HAP-1 (cell line): ENCODE measurements around the gene UQCRH.

Experiments
- DNase-seq, 2 experiments: peaks; one replicate each; pipeline ENCODE4 v3.0.0-alpha.2; 2016 to 2020; ENCODE audit warnings: low spot score in 2 of 2
- H3K27me3 ChIP-seq: fragments of 250-450 bp; sonication (Bioruptor Pico); 2 replicates; pipeline ENCODE4 v1.5.1; 2020; ENCODE audit warnings: low read depth, mild to moderate bottlenecking, moderate library complexity
- H3K36me3 ChIP-seq: fragments of 250-450 bp; sonication (Bioruptor Pico); replicated peaks from 2 replicates; pipeline ENCODE4 v1.5.1; 2020; ENCODE audit warnings: mild to moderate bottlenecking
- H3K4me1 ChIP-seq: fragments of 250-450 bp; sonication (Bioruptor Pico); 2 replicates; pipeline ENCODE4 v1.5.1; 2020; ENCODE audit warnings: mild to moderate bottlenecking
- H3K4me3 ChIP-seq: fragments of 250-450 bp; sonication (Bioruptor Pico); 2 replicates; pipeline ENCODE4 v1.5.1; 2020; ENCODE audit warnings: mild to moderate bottlenecking, moderate library complexity
- H3K9me3 ChIP-seq: fragments of 250-450 bp; sonication (Bioruptor Pico); 2 replicates; pipeline ENCODE4 v1.5.1; 2020; ENCODE audit warnings: mild to moderate bottlenecking, moderate library complexity
- in situ Hi-C: fragments of 300-500 bp; cut with MboI; formaldehyde crosslinking; loops from 3 replicates; pipeline ENCODE4 v1.14.3; 2020; ENCODE audit warnings: low sequenced_read_pairs, inconsistent platforms, mixed read lengths

The UQCRH gene

DNA sequence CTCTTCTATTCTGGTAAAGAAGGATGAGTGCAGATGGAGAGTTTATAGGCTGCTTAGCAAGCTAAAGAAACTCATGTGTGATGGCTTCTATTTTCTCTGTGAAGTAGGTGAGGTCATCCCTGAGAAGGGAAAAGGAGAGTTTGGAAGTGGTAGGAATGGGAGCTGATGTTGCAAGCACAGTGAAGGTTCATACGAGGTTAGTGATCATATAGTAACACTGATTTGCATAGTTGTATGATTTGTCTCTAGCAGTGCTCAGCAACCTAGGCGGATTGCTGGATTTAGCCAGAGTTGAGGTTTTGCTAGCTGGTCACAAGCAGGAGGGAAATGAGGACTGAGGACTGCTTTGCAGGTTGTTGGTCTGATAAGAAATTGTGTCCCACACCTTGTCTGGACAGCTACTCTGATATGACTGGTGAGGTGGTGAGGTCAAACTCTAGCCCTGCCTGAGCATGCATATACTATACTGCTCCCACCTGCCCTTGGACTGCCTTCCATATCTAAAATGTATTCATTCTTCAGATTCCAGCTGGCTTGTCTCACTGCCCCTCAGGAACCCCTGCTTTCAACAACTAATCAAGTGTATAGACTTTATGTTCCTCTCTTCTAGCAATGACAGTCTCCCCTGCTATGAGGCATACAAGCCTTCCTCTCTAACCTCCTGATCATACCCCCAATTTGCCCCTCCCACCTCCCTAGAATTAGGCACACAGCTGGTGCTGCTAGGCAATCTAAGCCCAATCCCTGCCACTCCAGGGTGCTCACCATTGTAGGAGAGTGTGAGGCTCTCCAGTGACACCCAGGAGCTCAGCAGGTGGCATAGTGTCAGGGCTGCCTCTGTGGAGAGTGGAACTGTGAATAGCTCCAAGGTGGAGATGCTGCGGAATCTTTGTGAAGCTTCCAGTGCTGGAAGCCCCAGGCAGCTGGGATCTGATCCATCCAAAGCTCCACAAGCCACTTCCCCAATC lies 18.6 kb upstream of the UQCRH start:
- no peaks in the 10 kb centered on the region for H3K27me3 ChIP-seq
- H3K36me3 ChIP-seq: peaks cover 69% of the 10 kb centered on the region
- no peaks in the 10 kb centered on the region for H3K9me3 ChIP-seq
- no peaks in the 10 kb centered on the region for H3K4me1 ChIP-seq
- no peak for DNase-seq
- in situ Hi-C loops: no loop called here
- no peak overlapping the region for H3K4me3 ChIP-seq

DNA sequence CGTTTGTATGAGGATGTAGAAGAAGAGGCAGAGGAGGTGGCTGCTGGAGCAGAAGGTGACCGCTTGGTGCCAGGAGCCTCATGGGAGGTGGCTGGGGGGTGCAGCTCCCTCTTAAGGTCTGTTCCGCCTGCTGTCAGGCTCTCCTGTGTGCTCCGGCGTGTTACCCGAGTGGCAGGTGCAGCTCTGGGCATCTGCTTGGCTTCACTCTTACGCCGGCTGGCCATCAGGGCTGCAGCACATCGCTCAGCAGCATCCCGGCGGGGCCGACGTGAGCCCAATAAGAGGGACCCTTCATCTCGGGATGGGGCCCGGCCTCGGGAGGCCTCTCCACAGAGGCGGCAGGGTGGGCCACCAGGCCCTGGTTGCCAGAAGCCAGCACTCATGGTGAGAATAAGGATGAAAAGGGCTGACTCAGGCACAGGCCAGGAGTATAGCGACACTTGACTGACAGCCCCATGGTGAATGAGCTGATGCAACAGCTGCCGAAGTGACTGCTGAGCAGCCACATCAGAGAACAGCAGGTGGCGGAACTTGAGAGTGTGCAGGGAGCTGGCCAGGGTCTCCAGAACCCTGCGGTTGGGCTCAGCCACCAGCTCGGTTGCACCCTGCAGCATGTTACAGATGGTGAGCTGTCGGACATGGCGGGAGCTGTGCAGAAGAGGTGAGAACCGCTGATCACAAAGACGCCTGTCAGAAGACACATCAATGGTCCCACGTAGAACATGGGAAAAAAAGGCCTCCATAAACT lies 17.6 kb upstream of the UQCRH start:
- in situ Hi-C loops: no loop called here
- DNase-seq: peak in 1 of 2 experiments; percentile 48
- H3K27me3 ChIP-seq: no peaks in the 10 kb centered on the region
- H3K9me3 ChIP-seq: no peaks in the 10 kb centered on the region
- no peaks in the 10 kb centered on the region for H3K4me1 ChIP-seq
- H3K36me3 ChIP-seq: peaks cover 62% of the 10 kb centered on the region
- no peak overlapping the region for H3K4me3 ChIP-seq

DNA sequence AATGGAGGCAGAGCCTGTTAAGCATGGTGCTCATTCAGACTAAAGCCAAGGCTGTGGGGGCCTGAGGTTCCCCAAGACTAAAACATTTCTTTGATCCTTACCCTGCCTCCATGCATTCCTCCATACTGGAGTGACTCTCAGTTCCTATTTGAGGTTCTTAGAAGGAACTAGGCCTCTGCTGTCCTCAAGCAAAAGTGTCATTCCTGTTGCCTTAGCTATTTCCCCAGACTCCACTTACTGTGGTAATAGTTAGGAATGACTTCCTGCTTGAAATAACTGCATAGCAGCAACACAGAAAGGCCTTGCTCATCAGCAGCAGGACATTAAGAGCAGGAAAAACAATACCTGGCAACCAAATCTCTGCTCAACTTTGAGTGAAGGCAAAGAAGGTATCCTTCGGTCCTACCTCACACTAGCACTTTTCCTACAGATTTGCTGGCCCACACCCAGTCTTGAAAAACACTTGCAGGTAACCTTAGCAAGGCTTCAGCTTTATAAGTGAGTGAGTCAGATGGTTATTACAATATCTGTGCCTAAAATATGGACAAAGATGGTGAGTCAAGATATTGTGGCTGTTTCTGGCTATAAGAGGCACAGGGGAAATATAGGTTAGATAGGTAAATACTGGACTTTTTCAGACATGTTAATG lies 14.9 kb upstream of the UQCRH start:
- Histone ChIP-seq H3K9me3 (no peaks in the 10 kb centered on the region), H3K4me3 (no peak overlapping the region), H3K36me3 (peaks cover 54% of the 10 kb centered on the region), H3K4me1 (no peaks in the 10 kb centered on the region), H3K27me3 (no peaks in the 10 kb centered on the region)
- in situ Hi-C loops: no loop called here
- DNase-seq: no peak

DNA sequence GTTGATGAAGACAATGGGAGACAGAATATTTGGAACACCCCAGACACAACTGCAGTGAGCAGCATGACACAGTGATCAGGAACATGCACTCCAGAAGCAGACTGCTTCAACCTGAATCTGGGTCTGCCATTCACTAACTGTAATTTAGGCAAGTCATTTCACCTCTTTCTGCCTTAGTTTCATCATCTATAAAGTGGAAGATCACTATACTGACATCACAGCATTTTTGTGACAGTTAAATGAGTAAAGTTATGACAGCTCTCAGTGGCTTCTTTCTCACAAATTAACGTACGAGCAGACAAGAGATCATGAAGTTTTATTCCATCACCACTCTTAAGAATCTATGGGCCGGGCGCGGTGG lies 14.4 kb upstream of the UQCRH start:
- Histone ChIP-seq H3K4me1 (no peaks in the 10 kb centered on the region), H3K4me3 (no peak overlapping the region), H3K9me3 (no peaks in the 10 kb centered on the region), H3K36me3 (peaks cover 50% of the 10 kb centered on the region), H3K27me3 (no peaks in the 10 kb centered on the region)
- in situ Hi-C loops: no loop called here
- DNase-seq: no peak

DNA sequence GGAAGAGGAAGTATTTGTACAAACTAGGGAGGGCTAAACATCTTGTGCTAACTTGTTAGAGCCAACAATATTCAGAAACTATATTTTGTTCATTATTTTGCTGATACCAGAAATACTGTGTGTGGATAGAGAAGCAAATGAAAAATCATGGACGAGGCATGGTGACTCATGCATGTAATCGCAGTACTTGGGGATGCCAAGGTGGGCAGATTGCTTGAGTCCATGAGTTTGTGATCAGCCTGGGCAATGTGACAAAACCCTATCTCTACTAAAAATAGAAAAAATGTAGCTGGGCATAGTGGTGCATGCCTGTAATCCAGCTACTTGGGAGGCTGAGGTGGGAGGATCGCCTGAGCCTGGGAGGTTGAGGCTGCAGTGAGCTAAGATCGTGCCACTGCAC lies 13.5 kb upstream of the UQCRH start:
- in situ Hi-C loops: no loop called here
- Histone ChIP-seq H3K27me3 (no peaks in the 10 kb centered on the region), H3K4me3 (no peak overlapping the region), H3K4me1 (peaks cover 3% of the 10 kb centered on the region), H3K9me3 (no peaks in the 10 kb centered on the region), H3K36me3 (peaks cover 48% of the 10 kb centered on the region)
- DNase-seq: no peak

DNA sequence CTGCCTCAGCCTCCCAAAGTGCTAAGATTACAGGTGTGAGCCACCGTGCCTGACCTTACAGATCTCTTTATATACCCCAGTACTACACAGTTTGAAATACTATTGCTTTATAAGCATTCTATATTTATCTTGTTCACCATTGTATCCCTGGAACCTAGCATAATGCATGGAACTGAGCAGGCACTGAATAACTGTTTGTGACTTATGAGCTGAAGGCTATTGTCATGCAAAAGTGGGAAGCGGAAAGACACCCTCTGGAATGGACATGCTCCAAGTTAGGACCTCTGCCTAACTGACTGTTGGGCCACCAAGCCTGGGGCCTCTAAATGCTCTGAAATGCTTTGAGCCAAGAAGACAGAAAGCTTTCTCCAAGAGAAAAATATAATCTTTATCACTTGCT lies 8.2 kb upstream of the UQCRH start:
- in situ Hi-C loops: no loop called here
- peaks cover 22% of the 10 kb centered on the region for H3K4me1 ChIP-seq
- H3K36me3 ChIP-seq: peaks cover 42% of the 10 kb centered on the region
- H3K4me3 ChIP-seq: no peak overlapping the region
- peak; percentile 74 to 92 for DNase-seq
- no peaks in the 10 kb centered on the region for H3K27me3 ChIP-seq
- H3K9me3 ChIP-seq: no peaks in the 10 kb centered on the region

DNA sequence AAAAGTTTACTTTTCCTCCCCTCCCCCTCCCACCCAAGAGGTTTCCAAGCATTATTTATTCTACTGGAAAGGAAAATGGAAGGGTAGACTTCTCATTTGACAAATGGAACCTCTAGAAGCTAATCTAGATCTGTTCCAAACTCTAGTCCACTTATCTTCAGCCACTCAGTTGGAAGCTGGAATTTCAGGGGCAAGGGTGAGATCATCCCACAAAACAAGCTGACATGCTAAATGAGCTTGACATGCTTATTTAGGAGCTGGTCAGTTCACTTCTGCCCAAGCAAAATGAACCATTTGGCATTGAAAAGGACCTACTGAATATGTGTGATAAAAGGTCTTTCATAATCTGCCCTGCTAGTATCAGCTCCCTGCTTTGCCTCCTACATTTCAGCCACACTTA lies 5.1 kb upstream of the UQCRH start:
- Histone ChIP-seq H3K36me3 (peaks cover 38% of the 10 kb centered on the region), H3K9me3 (no peaks in the 10 kb centered on the region), H3K27me3 (no peaks in the 10 kb centered on the region), H3K4me3 (no peak overlapping the region), H3K4me1 (peaks cover 32% of the 10 kb centered on the region)
- in situ Hi-C loops: no loop called here
- no peak for DNase-seq

DNA sequence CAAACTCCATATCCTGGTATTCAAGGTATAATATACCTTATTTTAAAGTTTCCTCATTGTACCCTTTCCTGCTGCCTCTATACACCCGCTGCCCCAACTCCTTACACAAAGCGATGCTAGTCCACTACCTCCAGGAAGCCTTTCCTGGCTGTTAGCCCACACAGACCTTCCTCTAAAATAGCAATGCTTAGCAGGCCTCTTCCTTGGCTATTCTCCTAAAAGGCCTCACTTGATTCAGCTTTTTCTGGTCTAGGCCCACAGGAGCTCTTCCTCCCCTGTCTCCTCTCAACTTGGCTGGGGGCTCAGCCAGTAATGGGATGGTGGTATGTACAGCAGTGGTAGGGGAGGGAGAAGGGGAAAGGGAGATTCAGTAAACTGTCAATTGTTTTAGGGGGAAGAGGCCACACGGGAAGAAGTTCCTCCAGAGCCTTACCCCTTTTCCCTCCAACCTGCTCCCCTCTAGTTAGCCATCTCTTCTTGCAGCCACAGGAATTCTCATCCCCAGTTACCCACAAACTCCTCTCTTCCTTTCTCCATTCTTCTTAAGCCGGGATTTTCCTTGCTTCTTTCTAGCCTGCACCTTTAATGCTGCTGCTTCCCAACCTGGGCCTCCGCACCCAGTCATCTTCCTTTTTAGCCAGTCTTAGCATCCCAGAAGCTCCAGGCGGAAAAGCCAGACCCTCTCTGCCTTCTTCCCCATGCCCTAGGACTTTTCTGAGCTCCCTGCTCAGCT lies 2.7 kb upstream of the UQCRH start:
- peak overlapping the region; percentile 70 for H3K4me3 ChIP-seq
- H3K9me3 ChIP-seq: no peaks in the 10 kb centered on the region
- in situ Hi-C loops: no loop called here
- DNase-seq: no peak
- H3K36me3 ChIP-seq: peaks cover 29% of the 10 kb centered on the region
- H3K4me1 ChIP-seq: peaks cover 20% of the 10 kb centered on the region
- no peaks in the 10 kb centered on the region for H3K27me3 ChIP-seq

DNA sequence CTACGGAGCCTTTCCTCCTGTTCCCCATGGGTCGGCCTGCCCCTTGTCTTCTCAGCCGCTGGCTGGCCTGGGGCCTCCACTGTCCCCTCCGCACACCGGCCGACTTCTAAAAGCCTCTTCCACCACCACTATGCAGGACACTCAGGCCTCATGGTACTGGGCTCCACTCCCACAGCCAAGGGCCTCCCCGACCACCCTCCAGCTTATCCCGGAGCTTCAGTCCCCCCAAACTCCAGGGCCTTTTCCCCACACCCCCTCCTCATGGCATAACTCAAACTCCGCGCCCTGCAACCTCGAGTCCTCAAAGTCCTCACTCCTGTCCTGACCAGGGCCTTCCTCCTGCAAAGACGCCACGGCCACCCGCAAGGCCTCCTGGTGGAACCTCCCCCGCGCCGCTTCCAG lies 2.1 kb upstream of the UQCRH start:
- DNase-seq: peak in 1 of 2 experiments; percentile 34
- Histone ChIP-seq H3K36me3 (peaks cover 26% of the 10 kb centered on the region), H3K4me1 (peaks cover 19% of the 10 kb centered on the region), H3K27me3 (no peaks in the 10 kb centered on the region), H3K4me3 (peak overlapping the region; percentile 70), H3K9me3 (no peaks in the 10 kb centered on the region)
- in situ Hi-C loops: no loop called here

DNA sequence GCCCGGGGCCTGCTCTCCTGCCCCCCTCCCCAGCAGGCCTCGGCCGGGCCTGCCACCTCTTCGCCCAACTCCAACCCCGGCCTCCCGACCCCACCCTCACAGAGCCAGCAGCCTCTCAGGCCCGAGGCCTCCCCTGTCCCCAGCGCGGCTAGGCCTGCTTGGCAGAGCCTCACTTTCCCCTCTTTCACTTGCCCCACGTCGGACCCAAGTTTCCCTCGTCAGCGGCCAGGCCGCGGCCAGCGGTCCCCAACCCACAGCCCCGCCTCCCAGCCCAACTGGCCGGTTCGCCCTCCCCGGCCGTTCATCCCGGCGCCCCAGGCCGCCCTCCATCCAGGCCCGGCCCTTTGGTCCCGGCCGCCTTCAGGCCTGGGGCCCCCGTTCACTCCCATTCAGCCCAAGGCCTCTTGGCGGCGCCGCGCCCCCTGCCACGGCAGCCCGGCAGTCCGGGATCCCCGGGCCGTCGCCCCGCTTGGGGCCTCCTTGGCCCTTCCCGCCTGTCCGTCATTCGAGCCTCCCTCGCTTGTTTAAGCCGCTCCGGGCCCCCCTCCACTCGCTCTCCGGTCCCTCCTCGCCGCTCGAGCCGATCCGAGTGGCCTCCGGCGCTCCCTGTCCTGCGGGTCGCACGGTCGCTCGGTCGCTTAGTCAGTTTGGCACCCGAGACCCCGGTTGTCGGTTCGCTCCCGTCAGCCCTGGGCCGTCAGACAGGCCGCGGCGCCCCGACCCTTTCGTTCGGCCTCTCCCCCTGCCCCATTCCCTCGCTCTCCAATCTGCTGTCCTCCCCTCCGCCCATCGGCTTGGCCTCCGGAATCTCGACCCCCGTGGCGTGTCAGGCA lies 1.5 kb upstream of the UQCRH start:
- in situ Hi-C loops: no loop called here
- Histone ChIP-seq H3K9me3 (no peaks in the 10 kb centered on the region), H3K36me3 (peaks cover 26% of the 10 kb centered on the region), H3K4me3 (peak overlapping the region; percentile 70), H3K4me1 (peaks cover 26% of the 10 kb centered on the region), H3K27me3 (no peaks in the 10 kb centered on the region)
- DNase-seq: peak in 1 of 2 experiments; percentile 62

DNA sequence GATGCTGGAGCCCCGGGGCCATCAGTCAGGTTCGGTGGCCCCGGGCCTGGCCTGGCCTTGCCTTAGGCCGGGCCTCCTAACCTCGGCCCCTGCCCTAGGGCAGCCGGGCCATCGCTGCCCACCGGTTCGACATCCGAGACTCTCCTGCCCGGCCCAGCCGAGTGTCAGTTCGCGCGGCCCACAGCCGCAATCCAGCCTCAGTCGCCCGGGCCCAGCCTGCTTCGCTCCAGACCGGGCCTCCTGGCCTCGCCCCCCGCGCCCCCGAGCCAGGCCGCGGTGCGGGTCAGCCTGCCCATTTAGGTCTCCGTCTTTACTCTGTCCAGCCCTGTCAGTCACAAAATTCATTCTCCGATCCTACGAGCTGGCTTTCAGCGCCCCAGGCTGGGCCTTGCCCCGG lies 859 bp upstream of the UQCRH start:
- Histone ChIP-seq H3K27me3 (no peaks in the 10 kb centered on the region), H3K4me1 (peaks cover 32% of the 10 kb centered on the region), H3K4me3 (peak overlapping the region; percentile 70), H3K36me3 (peaks cover 26% of the 10 kb centered on the region), H3K9me3 (no peaks in the 10 kb centered on the region)
- peak in 1 of 2 experiments; percentile 36 for DNase-seq
- in situ Hi-C loops: no loop called here

DNA sequence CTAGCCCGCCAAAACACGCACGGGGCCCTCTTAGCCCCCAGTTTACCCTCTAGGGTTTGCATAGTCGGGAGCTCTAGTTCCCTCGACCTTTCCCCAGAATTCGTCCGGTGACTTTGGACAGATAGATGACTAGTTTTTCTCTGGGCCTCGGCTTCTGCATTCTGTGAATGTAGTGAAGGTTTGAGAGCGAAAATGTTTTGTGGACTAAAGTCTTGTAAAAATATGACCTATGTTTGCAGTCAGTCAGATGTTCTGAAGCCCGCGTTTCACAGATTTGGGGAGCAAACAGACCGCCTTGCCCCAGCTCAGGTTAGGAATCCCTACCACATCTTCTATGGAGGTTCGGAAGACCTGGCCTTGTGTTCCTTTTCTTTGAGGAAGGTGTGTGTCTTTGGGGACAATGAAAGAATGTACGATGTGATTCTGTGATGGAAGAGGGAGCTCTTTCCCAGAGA lies 401 bp downstream of the UQCRH start:
- in situ Hi-C loops: no loop called here
- Histone ChIP-seq H3K9me3 (no peaks in the 10 kb centered on the region), H3K4me3 (peak overlapping the region; percentile 70), H3K4me1 (peaks cover 39% of the 10 kb centered on the region), H3K36me3 (peaks cover 30% of the 10 kb centered on the region), H3K27me3 (no peaks in the 10 kb centered on the region)
- DNase-seq: no peak

DNA sequence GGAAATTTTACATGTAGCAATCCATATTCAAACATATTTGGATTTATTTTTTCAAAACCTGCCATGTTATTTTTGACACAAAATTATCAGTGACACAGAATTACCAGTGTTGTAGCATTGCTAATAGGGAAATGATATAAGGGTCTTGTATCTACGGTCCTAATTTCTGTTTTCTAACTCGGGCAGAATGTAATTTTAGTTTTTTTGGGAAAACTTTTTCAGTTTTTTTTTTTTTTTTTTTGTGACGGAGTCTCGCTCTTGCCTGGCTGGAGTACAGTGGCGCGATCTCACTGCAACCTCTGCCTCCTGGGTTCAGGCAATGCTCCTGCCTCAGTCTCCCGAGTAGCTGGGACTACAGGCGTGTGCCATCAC lies 2.6 kb downstream of the UQCRH start:
- no peaks in the 10 kb centered on the region for H3K27me3 ChIP-seq
- H3K4me3 ChIP-seq: peak overlapping the region; percentile 70
- H3K9me3 ChIP-seq: no peaks in the 10 kb centered on the region
- H3K36me3 ChIP-seq: peaks cover 53% of the 10 kb centered on the region
- no peak for DNase-seq
- peaks cover 29% of the 10 kb centered on the region for H3K4me1 ChIP-seq
- in situ Hi-C loops: no loop called here
